Esophagus muscularis mucosa (tissue), 3 donors: ENCODE measurements around the gene ERN1.

Experiments used
- CTCF ChIP-seq, 3 experiments: fragments of 200-600 bp in 2 of 3; fragments of 450-650 bp in 1 of 3; sonication (generic) in 2 of 3; IDR thresholded peaks; one replicate each; pipeline ENCODE4 v1.5.1; 2017 to 2019; ENCODE audit warnings: antibody characterized with exemption in 3 of 3, mild to moderate bottlenecking in 2 of 3, moderate library complexity in 1 of 3
- POLR2A ChIP-seq: fragments of 450-650 bp; IDR thresholded peaks from one replicate; pipeline ENCODE4 v1.6.1; 2017; ENCODE audit warnings: antibody characterized with exemption, moderate library complexity, mild to moderate bottlenecking, low read depth
- POLR2AphosphoS5 ChIP-seq, 2 donors: sonication (generic); formaldehyde crosslinking; IDR thresholded peaks; one replicate each; pipeline ENCODE4 v1.6.1; 2017; ENCODE audit warnings: antibody characterized with exemption in 2 of 2

DNA sequence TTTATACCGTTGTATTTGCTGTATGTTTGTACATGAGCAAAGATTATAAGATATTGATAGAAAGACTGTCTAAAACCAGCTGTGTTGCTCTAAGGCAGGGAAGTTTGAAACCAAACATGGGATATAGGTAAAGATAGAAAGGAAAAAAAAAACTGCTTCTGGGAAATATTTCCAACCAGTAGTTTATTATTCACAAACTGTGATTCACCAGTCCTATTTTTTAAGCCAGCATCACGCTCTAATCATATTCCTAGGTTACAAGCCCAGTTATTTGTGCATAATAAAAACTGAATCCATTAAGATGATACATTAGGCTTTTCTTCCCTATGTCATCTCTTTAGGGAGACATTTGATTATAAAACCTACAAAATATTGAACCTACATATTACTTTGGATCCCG, 4.0 kb downstream of the ERN1 start:
- no peak for TF ChIP-seq CTCF (IDR thresholded peaks at IDR 0.05)
- TF ChIP-seq POLR2AphosphoS5 (IDR thresholded peaks at IDR 0.05): no peak
- no peak for TF ChIP-seq POLR2A
